Renal cortex interstitium (tissue), 11 donors: ENCODE measurements around the gene PLPPR4. TPM values are rescaled to one million over a fixed set of nuclear protein-coding genes. Genes with fewer than 3 reads are reported as not detected.

ENCODE experiments used
- DNase-seq, 11 donors: peaks; one replicate each; pipeline ENCODE4 v3.0.0-alpha.2; 2013; ENCODE audit warnings: low read depth in 9 of 11, low spot score in 4 of 11; ENCODE audit errors: extremely low read depth in 1 of 11
- polyA plus RNA-seq, 3 donors: library from polyadenylated mRNA; unstranded; fragments of 120-200 nt; gene quantifications; one replicate each; pipeline ENCODE4 v1.2.1, GENCODE V29; 2013; ENCODE audit not compliant: insufficient read length in 3 of 3

PLPPR4 gene
- polyA plus RNA-seq, 3 donors = 1.5 to 2.1 (median 2.0) TPM

DNA sequence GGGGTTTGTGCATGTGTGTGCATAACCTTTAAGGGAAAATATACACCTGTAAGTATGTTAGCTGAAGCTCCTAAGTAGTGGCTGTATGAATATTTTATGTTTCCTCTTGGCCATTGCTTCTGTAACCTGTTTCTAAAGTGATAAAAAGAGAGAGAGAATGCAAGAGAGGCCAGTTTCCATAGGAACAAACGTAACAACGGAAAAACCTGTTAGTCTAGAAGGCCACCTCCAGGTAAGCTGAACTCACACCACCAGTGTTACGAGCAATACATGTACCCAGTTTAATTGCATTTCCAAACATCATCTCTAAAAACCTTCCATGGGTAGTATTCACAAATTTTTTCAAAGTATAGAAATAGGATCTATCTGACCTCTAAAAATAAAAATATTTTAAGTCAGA lies 63.1 kb downstream of the PLPPR4 start:
- DNase-seq = peak in 10 of 11 donors; percentile 4 to 58 (median 19)

DNA sequence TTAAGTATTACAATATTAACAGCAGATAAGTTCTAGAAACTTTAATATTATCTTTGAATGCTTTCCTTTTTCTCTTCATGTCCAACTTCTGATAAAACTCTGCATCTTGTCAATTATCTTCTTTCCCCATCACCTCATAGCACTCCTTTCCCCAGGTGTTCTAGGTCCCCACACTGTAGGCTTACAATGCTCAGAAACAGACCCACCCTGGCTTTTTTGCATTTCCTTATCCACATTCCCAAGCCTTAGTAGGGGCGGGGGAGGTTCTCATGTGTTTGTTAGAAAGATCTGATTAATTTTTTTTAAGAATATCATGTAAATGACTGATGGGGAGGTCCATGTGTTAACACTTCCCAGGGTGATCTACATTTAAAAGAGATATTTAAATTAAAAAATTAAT lies 63.9 kb downstream of the PLPPR4 start:
- DNase-seq = no peak

DNA sequence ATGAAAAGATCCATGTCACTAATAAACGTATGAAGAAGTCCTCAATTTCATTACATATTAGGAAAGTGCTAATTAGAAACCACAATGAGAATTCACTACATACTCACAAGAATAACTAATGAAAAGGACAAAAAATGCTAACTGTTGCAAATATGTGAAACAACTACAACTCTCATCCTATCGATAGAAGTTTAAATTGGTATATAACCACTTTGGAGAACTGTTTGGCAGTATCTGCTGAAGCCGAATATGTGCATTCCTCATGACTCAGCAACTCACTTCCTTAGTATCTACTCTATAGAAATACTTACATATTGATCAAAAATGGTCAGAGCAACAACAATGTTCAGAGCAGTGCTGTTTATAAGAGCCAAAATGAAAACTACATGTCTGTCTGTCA lies 66.8 kb downstream of the PLPPR4 start:
- no peak for DNase-seq

DNA sequence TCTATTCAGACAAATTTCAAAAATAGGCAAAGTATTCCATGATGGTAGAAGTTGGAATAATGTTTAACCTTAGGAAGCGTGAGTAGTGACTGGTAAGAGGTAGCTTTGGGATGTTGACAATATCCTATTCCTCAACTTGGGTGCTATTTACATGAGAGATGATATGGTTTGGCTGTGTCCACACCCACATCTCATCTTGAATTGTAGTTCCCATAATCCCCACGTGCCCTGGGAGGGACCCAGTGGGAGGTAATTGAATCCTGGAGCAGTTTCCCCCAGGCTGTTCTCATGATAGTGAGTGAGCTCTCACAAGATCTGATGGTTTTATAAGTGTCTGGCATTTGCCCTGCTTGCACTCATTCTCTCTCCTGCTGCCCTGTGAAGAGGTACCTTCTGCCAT lies 67.3 kb downstream of the PLPPR4 start:
- no peak for DNase-seq

DNA sequence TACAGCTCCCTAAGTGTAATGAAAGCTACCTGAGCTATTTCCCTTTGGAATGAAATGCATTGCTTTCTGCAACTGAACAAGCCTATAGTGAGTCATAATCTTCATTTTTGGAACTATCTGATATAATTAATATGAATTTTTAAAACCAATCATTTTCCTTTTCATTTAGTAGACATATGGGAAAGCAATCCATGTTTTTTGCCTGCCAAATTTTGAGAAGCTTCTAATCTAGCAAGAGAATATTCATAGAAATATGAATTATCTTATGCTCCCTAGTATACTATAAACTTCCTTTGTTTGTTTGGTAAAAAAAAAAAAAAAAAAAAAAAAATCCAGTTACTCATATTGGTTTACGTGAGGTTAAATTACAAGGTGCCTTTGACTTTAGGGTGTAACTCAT lies 68.3 kb downstream of the PLPPR4 start:
- no peak for DNase-seq

DNA sequence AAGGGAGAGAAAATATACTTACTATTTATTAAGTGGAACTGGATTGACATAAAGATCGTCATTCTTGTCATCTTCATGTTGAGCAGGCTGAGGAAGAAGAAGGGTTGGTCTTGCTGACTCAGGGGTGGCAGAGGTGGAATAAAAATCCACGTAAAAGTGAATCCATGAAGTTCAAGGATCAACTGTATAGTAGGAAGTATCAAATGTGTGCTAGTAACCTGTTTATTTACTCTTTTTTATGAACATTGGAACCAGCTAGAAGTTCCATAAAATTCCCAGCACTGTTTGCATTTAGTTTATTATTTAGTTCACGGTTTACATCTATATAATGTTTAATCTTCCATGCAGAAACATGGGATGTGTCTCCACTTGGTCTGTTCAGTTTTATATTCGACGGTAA lies 70.7 kb downstream of the PLPPR4 start:
- no peak for DNase-seq

DNA sequence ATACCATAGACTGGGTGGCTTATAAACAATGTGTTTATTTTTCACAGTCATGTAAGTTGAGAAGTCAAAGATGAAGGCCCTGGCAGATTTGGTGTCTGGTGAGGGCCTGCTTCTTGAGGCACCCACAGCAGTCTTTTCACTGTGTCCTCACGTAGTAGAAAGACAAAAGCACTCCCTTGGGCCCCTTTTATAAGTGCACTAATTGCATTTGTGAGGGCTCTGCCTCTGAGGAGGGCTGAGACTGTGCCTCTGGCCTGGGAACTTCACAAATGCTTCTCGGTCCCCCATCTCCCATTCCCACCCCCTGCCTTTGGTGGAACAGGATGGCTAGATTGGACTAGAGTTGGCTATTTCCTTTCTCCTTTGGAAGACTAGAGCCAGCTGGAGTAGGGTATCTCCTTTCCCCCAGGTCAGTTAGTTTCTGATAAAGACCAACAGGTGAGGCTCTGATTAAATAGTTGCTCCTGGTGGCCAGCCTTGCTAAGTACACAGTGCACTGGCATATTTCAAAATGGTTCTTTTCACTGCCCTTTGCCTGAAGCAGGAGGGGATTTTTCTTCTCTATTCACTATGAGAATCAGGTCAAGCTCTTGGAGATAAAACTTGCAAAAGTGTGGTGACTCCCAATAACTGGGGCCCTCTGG lies 82.9 kb downstream of the PLPPR4 start:
- no peak for DNase-seq

DNA sequence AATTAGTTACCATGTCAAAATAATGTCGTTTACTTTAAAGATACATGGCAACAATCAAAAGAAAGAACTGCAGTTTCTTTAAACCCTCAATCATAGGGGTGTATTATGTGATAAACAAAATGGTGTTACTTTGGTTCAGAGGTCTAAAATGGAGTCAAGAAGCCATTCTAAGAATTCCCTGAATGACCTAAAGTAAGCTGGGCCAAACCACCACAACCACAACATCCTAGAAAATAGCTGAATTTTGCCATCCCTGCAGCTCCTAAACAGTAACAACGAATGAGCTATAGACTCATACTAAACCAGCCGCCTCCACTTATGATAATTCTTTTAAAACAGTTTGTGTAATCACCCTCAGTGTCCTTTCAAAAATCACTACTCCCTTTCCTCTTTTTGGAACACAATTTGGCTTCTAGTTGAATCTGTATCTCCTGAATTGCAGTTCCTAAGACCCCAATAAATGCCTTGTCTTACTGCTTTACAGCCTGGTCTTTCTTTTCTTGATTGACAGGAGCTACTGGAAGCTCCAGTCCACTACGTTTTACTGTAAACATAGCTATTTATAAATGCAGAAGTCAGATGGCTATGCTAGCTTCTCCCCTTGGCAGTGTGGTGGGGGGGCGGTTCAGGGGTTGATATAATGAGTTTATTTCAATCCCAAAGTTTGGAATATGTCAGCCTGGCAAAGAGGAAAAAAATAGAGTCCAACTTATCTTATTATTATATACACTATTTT lies 84.3 kb downstream of the PLPPR4 start:
- no peak for DNase-seq

DNA sequence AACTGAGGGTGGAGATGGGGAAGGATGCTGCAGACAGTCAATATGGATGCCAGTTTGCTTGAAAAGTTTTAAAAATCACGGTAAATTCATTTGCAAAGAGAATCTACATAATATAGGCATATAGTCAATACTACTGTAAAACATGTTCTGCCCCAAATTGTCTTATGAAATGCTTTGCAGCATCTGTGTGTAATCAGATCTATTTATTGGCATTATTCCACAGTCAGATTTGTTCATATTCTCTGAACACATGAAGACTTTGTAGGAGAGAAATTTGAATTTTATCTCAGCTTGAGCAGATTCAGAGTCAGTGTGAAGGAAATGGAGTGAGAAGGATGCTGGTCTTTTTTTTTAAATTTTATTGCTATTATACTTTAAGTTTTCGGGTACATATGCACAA lies 88.5 kb downstream of the PLPPR4 start:
- DNase-seq = no peak

DNA sequence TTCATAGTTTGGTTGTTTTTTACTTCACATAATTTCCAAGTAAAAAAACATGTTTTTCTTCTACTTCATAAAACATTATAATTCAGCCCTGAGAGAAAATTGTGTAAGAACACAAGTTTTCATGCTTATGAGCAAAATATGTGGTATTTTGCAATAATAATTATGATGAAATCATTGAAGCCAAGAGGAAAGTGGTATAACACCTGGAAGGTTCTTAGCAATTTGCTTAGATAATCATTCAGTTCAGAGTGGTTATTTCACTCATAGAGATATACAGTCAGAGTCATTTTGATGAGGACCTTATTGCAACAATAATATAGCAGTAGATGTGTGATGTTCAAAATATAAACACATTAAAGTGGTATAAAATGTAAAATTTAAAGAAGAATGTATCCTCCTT lies 94.5 kb downstream of the PLPPR4 start:
- DNase-seq = no peak
